Gastrocnemius medialis (tissue), 4 donors: ENCODE measurements around the gene SH3GLB1. TPM values are rescaled to one million over a fixed set of nuclear protein-coding genes. Genes with fewer than 3 reads are reported as not detected.

Experiments used
- ATAC-seq, 2 donors: fragments of 150-250 bp; one replicate each; pipeline ENCODE4 v1.9.1; 2016
- DNase-seq, 2 donors: peaks; one replicate each; pipeline ENCODE4 v3.0.0-alpha.2; 2019
- H3K27ac ChIP-seq, 4 donors: fragments of 200-600 bp; sonication (generic); 1 replicate in 1 of 4; 2 replicates in 3 of 4; pipeline ENCODE4 v1.5.1; 2016 to 2018; ENCODE audit warnings: mild to moderate bottlenecking in 2 of 4, moderate library complexity in 1 of 4
- H3K27me3 ChIP-seq, 3 donors: fragments of 200-600 bp; sonication (generic) in 2 of 3; 1 replicate in 1 of 3; 2 replicates in 2 of 3; pipeline versions ENCODE4 v1.5.1 to v1.6.0; 2016 to 2019; ENCODE audit warnings: mild to moderate bottlenecking in 1 of 3, moderate library complexity in 1 of 3
- H3K36me3 ChIP-seq, 2 donors: fragments of 200-600 bp; sonication (generic) in 1 of 2; one replicate each; pipeline ENCODE4 v1.5.1; 2017 to 2018
- H3K4me1 ChIP-seq, 2 donors: fragments of 200-600 bp; sonication (generic) in 1 of 2; one replicate each; pipeline ENCODE4 v1.5.1; 2016 to 2017; ENCODE audit warnings: mild to moderate bottlenecking in 2 of 2
- H3K4me3 ChIP-seq, 4 donors: fragments of 200-600 bp; sonication (generic) in 3 of 4; 1 replicate in 1 of 4; 2 replicates in 3 of 4; pipeline ENCODE4 v1.5.1; 2016 to 2019; ENCODE audit warnings: mild to moderate bottlenecking in 2 of 4
- H3K9me3 ChIP-seq, 3 donors: fragments of 200-600 bp; sonication (generic) in 2 of 3; 1 replicate in 1 of 3; 2 replicates in 2 of 3; pipeline ENCODE4 v1.5.1; 2016 to 2019
- CTCF ChIP-seq, 5 experiments: fragments of 450-650 bp in 3 of 5; fragments of 200-600 bp in 2 of 5; sonication (generic) in 2 of 5; IDR thresholded peaks in 4 of 5; conservative IDR thresholded peaks in 1 of 5; 1 replicate in 4 of 5; 2 replicates in 1 of 5; pipeline ENCODE4 v1.5.1; 2016 to 2019; ENCODE audit warnings: antibody characterized with exemption in 5 of 5, mild to moderate bottlenecking in 3 of 5, moderate library complexity in 3 of 5
- POLR2A ChIP-seq, 2 donors: fragments of 450-650 bp; IDR thresholded peaks; one replicate each; pipeline ENCODE4 v1.6.1; 2017; ENCODE audit warnings: antibody characterized with exemption in 2 of 2, mild to moderate bottlenecking in 2 of 2, moderate library complexity in 2 of 2
- in situ Hi-C, 4 donors: fragments of 200-750 bp; cut with MboI; loops; one replicate each; pipeline versions ENCODE4 v1.15.0 to v1.8.0; 2017; ENCODE audit warnings: low sequenced_read_pairs in 4 of 4
- intact Hi-C: fragments of 100-400 bp; cut with DNase I; formaldehyde crosslinking; loops from one replicate; pipeline ENCODE4 v1.15.1; 2023; ENCODE audit warnings: low total_unique reads
- total RNA-seq, 4 donors: library from RNA; depleted of rRNA; stranded (reverse); fragments of >200 nt; gene quantifications; one replicate each; pipeline versions ENCODE4 v1.1.0 to v1.2.3, GENCODE V29; 2016

The SH3GLB1 gene
- total RNA-seq, 4 donors from 2014 or later = 76.6 to 168 (median 112) TPM

GRCh38 chr1:86782482-86782881, 78.1 kb downstream of the SH3GLB1 start:
- Histone ChIP-seq H3K36me3 (no peaks in the 10 kb centered on the region), H3K9me3 (no peaks in the 10 kb centered on the region), H3K4me3 (no peak overlapping the region), H3K27me3 (no peaks in the 10 kb centered on the region), H3K27ac (no peak overlapping the region), H3K4me1 (peaks cover 3 to 12% of the 10 kb centered on the region in 2 donors)
- intact Hi-C loops (loop anchor here (5.0 kb wide), 1 partner anchor 50 kb away; no protein-coding TSS in a partner anchor), in situ Hi-C loops (no loop called here)
- no peak for TF ChIP-seq POLR2A (IDR thresholded peaks at IDR 0.05)
- no peak for DNase-seq
- no peak for ATAC-seq

- ATAC-seq = no peak
- Histone ChIP-seq H3K4me1 (peaks cover 19 to 24% of the 10 kb centered on the region in 2 donors), H3K27ac (peak overlapping the region in 2 of 4 donors; percentile 72 to 75), H3K4me3 (no peak overlapping the region), H3K9me3 (no peaks in the 10 kb centered on the region), H3K36me3 (no peaks in the 10 kb centered on the region), H3K27me3 (no peaks in the 10 kb centered on the region)
- no peak for DNase-seq
- in situ Hi-C loops (no loop called here), intact Hi-C loops (no loop called here)
- TF ChIP-seq CTCF (IDR thresholded peaks at IDR 0.05 in 4 of 5, conservative IDR thresholded peaks at IDR 0.05 in 1 of 5) (no peak), POLR2A (IDR thresholded peaks at IDR 0.05) (no peak)
These were observed 83.2 kb downstream of the SH3GLB1 start for GRCh38 chr1:86787621-86788020.

- Histone ChIP-seq H3K36me3 (no peaks in the 10 kb centered on the region), H3K4me1 (peaks cover 27% of the 10 kb centered on the region in 2 donors), H3K27ac (peak overlapping the region; percentile 62 to 75 (median 71)), H3K27me3 (no peaks in the 10 kb centered on the region), H3K9me3 (no peaks in the 10 kb centered on the region), H3K4me3 (no peak overlapping the region)
- no peak for TF ChIP-seq CTCF (IDR thresholded peaks at IDR 0.05 in 4 of 5, conservative IDR thresholded peaks at IDR 0.05 in 1 of 5)
- no peak for TF ChIP-seq POLR2A (IDR thresholded peaks at IDR 0.05)
- ATAC-seq = peak; percentile 78 to 92
- peak; percentile 34 to 67 for DNase-seq
- intact Hi-C loops = no loop called here
- in situ Hi-C loops = no loop called here
These were observed 84.2 kb downstream of the SH3GLB1 start for GRCh38 chr1:86788300-86789206.

- H3K4me1 ChIP-seq = peaks cover 7 to 11% of the 10 kb centered on the region in 2 donors
- intact Hi-C loops (no loop called here), in situ Hi-C loops (no loop called here)
- H3K36me3 ChIP-seq = no peaks in the 10 kb centered on the region
- ATAC-seq (no peak), DNase-seq (no peak)
- no peak for TF ChIP-seq POLR2A (IDR thresholded peaks at IDR 0.05)
- TF ChIP-seq CTCF (IDR thresholded peaks at IDR 0.05 in 4 of 5, conservative IDR thresholded peaks at IDR 0.05 in 1 of 5) = no peak
- H3K4me3 ChIP-seq = no peak overlapping the region
- H3K27me3 ChIP-seq = no peaks in the 10 kb centered on the region
- no peak overlapping the region for H3K27ac ChIP-seq
- H3K9me3 ChIP-seq = no peaks in the 10 kb centered on the region
These were observed 90.9 kb downstream of the SH3GLB1 start for GRCh38 chr1:86795316-86795715.

Other genes with a start within 250 kb of the SH3GLB1 start
- 1 to 10 TPM in 1 of 4 donors, not detected in 3; 1.3 TPM for gene CLCA1, start 235.6 kb upstream of the SH3GLB1 start, total RNA-seq
- 1 to 10 TPM in 1 of 4 donors, not detected in 3; 3.7 TPM for gene CLCA4, start 157.5 kb upstream of the SH3GLB1 start, total RNA-seq
- gene SELENOF, start 209.6 kb downstream of the SH3GLB1 start, total RNA-seq = 10 to 100 TPM; 41.3 to 66.8 (median 47.2) TPM
- gene HS2ST1, start 210.1 kb downstream of the SH3GLB1 start, total RNA-seq = 1 to 10 TPM; 4.1 to 8.2 (median 6.8) TPM